ENCODE data around the gene ID3.
"Not testable (repeated sequence)": the region's sequence is repeated elsewhere in the genome, so short reads cannot be mapped to it uniquely, and the experiment has no call there.

Gene ID3

GRCh38 chr1:23553231-23554126 is 5.8 kb downstream of the ID3 start:
- no peak for DNase-seq (ENCODE audit: low read depth in 2 of 2)

DNA sequence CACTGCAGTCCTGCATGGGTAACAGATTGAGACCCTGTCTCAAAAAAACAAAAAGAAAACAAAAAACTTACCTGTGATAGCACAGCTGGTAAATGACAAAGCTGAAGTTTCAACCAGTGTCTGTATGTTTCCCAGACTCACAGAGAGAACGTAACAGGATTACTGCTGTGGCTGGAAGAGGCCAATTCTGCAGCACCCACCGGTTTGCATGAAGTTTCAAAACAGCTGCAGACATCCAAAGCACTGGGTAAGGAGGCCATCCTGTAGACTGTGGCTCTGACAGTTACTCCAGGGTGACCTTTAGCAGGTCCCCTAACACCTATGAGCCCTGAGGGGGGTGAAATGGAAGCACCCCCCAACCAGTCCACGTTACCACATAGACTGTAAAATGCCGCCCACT is 7.5 kb downstream of the ID3 start:
- DNase-seq (ENCODE audit: low read depth in 2 of 2): no peak

GRCh38 chr1:23548704-23549143 is 10.6 kb downstream of the ID3 start:
- DNase-seq (ENCODE audit: low read depth in 2 of 2): no peak

GRCh38 chr1:23546897-23547584 is 12.3 kb downstream of the ID3 start:
- no peak for DNase-seq (ENCODE audit: low read depth in 2 of 2)

- no peak for DNase-seq (ENCODE audit: low read depth in 2 of 2)
These were observed 13.4 kb downstream of the ID3 start for GRCh38 chr1:23545851-23546250.

GRCh38 chr1:23544444-23545389 is 14.6 kb downstream of the ID3 start:
- peak in 1 of 2 donors; percentile 64 for DNase-seq (ENCODE audit: low read depth in 2 of 2)

GRCh38 chr1:23543707-23544443 is 15.4 kb downstream of the ID3 start:
- DNase-seq (ENCODE audit: low read depth in 2 of 2): no peak

GRCh38 chr1:23542940-23543339 is 16.4 kb downstream of the ID3 start:
- not testable (repeated sequence) for DNase-seq (ENCODE audit: low read depth in 2 of 2)

GRCh38 chr1:23539698-23540266 is 19.5 kb downstream of the ID3 start:
- DNase-seq (ENCODE audit: low read depth in 2 of 2): peak; percentile 77 to 90

- no peak for DNase-seq (ENCODE audit: low read depth in 2 of 2)
These were observed 21.9 kb downstream of the ID3 start for GRCh38 chr1:23537296-23537973.

DNA sequence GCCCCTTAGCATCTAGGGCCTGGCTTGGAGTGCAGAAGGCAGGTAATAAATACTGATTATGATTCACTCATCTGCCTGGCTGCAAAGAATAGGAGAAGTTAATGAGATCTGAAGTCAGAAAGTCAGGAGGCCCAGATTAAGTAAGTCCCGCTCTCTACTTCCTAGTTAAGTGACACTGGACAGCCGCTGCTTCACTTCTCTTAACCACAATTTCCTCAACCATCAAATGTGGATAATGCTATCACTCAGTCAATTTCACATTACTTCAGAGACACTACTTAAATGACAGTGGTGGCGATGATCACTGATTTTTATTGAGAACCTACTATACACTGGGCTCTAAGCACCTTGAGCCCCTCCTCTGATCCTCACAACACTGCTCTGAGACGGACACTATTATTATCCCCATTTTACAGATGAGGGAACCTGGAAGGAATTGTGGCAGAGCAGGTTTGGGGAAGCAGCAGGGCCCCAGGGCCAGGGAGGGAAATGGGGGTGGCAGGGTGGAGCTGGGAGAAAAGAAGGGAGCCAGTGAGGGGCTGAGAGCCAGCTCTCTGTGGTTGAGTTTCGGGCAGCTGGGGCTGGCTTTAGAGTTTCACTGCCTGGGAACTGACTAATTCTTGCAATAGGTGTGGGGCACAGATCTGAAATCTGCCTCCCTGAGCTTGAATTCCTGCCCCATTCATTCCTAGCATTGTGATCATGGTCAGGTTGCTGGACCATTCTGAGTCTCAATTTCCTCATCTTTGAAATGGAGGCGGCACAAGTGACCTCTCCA is 25.9 kb downstream of the ID3 start:
- DNase-seq (ENCODE audit: low read depth in 2 of 2): no peak

- DNase-seq (ENCODE audit: low read depth in 2 of 2): no peak
These were observed 27.7 kb downstream of the ID3 start for GRCh38 chr1:23531562-23532094.

DNA sequence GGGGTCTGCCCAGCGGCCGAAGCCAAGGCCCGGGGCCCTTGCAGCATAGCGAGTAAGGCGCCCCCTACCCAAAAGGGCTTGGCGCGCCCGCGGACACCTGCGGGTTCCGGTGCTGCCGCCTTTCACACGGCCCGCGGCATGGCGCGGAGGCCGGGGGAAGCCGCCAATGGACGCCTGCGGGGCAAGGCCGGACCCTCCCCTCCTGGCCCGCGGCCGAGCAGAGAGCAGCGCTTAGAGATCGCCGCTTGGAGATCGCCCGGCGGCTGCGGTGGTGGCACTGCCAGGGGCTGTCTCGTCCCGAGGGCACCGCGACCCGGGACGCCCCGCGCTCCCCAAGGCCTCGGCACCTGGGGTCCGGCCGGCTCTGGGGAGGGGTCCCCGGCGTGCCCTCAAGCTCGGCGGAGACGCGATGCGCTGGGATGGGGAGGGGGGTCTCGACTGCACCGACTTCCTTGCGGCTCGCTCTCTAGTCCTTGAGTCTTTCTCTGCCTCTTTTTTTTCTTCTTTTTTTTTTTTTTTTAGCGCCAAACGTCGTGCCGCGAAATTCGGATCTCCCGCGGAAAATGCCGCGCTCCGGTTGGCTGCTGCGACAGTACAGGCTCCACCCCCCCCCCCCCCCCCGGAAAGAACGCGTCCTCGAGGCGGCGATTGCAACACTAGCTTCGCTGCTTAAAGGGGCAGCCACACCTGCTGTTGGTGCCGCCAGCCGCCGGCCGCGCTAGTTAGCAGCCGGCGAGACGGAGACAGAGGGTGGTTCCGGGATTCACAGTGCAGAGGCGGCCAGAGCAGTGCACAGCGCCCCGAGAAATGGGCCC is 28.3 kb downstream of the ID3 start, which contains the start of gene E2F2:
E2F2 (minus strand) TSS at position 487 of the 815 bp plus-strand sequence; CDS start at position 47, 440 bp downstream.
- DNase-seq (ENCODE audit: low read depth in 2 of 2): peak; percentile 71 to 74

GRCh38 chr1:23530087-23530746 is 29.1 kb downstream of the ID3 start:
- no peak for DNase-seq (ENCODE audit: low read depth in 2 of 2)

DNA sequence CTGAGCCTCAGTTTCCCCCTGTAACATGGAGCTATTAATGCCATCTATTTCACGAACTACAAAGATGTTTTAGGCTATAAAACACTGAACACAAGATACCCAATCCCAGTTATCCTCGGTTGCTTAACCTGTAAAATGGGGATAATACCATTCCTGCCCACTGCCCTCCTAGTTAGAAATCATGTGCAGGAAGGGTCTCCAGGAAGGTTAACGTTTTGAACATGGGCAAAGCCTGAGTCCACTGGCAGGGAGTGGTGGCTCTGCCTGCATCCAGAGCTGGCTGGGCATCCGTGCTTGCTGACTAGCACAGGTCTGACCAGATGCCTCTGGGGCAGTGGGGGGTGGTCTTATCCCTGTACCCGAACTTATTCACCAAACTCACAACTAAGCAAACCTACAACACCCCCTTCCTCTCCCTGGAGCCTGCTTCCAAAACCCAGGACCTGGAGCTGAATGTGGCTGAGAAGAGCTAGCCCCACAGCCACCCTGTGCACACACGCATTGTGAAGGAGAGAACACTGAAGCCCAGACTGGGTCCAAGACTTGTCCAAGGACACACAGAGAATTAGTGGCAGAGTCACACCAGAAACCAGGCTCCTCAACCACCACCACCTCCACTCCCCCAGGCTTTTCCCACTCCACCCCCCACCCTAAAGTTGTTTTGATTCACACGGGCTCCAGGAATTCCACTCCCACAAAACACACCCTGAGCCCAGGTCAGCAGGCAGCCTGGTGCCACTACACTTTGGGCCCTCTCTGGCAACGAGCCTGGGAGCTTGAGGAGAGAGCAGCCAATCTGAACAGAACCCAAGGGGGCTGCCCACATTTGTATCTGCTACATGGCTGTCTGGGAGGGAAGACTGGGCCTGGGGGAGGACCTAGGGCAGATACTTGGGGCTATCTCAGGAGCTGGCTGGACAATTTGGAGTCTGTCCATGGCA is 29.9 kb downstream of the ID3 start:
- no peak for DNase-seq (ENCODE audit: low read depth in 2 of 2)

DNA sequence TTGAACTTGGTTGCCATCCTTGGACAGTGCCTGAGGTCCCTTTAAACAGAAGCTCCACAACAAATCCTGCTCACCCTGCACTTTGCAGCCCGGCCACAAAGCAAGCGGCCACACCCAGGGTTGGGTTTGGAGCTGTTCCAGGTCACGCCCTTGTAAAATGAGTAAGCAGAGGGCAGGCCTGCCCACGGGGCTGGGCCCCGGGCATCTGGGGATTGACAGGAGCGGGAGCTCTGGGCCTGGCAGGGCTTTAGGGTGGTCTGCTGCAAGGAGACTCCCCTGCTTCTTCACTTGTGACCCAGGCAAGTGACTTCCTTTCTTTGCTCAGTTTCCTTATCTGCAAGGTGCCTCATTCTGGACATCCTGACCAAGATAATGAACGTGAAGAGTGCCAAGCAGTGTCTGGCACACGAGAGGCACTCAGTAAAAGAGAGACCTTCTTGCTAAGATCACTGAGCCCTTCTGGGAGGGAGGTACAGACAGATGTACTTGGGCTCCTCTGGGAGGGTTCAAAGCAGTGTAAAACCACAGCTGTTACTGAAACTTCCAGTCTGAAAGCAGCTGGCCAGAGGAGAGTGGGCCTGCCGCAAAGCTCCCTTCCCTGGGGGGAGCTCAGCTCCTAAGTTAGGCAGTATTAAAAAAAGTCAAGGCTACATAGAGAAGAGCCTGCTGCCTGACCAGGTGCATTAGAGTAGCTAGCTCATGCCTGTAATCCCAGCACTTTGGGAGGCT is 30.9 kb downstream of the ID3 start:
- DNase-seq (ENCODE audit: low read depth in 2 of 2): peak; percentile 68 to 75
